ENCODE measurements around the gene COLGALT1.
"Not testable (repeated sequence)": the region's sequence is repeated elsewhere in the genome, so short reads cannot be mapped to it uniquely, and the experiment has no call there.

DNA sequence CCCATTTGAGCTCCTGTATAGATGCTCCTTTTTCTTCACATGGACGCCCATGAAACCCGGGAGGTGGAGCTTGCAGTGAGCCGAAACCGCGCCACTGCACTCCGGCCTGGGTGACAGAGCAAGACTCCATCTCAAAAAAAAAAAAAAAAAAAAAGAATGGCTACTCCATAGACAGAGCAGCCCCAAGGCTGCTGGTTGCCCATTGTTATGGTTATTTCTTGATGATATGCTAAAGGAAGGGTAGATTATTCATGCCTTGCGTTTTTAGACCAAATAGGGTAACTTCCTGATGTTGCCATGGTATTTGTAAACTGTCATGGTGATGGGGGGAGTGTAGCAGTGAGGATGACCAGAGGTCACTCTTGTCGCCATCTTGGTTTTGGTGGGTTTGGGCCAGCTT is 42.6 kb downstream of the COLGALT1 start:
- TF ChIP-seq, protein P1, sequence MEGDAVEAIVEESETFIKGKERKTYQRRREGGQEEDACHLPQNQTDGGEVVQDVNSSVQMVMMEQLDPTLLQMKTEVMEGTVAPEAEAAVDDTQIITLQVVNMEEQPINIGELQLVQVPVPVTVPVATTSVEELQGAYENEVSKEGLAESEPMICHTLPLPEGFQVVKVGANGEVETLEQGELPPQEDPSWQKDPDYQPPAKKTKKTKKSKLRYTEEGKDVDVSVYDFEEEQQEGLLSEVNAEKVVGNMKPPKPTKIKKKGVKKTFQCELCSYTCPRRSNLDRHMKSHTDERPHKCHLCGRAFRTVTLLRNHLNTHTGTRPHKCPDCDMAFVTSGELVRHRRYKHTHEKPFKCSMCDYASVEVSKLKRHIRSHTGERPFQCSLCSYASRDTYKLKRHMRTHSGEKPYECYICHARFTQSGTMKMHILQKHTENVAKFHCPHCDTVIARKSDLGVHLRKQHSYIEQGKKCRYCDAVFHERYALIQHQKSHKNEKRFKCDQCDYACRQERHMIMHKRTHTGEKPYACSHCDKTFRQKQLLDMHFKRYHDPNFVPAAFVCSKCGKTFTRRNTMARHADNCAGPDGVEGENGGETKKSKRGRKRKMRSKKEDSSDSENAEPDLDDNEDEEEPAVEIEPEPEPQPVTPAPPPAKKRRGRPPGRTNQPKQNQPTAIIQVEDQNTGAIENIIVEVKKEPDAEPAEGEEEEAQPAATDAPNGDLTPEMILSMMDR (IDR thresholded peaks at IDR 0.05) = not testable (repeated sequence)
- TF ChIP-seq POLR2A (IDR thresholded peaks at IDR 0.05); POLR2AphosphoS5 (IDR thresholded peaks at IDR 0.05); EP300 (IDR thresholded peaks at IDR 0.05; ENCODE audit: low read depth): not testable (repeated sequence)

Data from transverse colon (tissue), 4 donors.